HG03025 (cell line): ENCODE data around the gene MAU2.

Experiments used
- ATAC-seq: cut with Tn5 transposase; IDR thresholded peaks from one replicate; pipeline ENCODE4 v1.9.1; 2021; ENCODE audit warnings: mild to moderate bottlenecking, moderate library complexity; ENCODE audit not compliant: unreplicated experiment, low FRiP score

MAU2 gene

GRCh38 chr19:19320361-19321140 lies at the start of gene MAU2, which contains the start of gene SUGP1:
MAU2 (plus strand) TSS chr19:19320829; CDS start chr19:19320860, 31 bp downstream.
SUGP1 (minus strand) TSS chr19:19320509; CDS start chr19:19320496, 13 bp downstream.
- ATAC-seq = peak; percentile 77

GRCh38 chr19:19271828-19272599 lies 48.6 kb upstream of the MAU2 start:
- ATAC-seq = no peak

GRCh38 chr19:19274146-19274545 lies 46.5 kb upstream of the MAU2 start:
- ATAC-seq = no peak

- no peak for ATAC-seq
Measured at GRCh38 chr19:19274716-19275565, 45.7 kb upstream of the MAU2 start.

- no peak for ATAC-seq
Measured at GRCh38 chr19:19276386-19276785, 44.2 kb upstream of the MAU2 start.

GRCh38 chr19:19276851-19277250 lies 43.8 kb upstream of the MAU2 start:
- no peak for ATAC-seq

- no peak for ATAC-seq
Measured at GRCh38 chr19:19278315-19278714, 42.3 kb upstream of the MAU2 start.

- ATAC-seq = no peak
Measured at GRCh38 chr19:19279062-19279612, 41.5 kb upstream of the MAU2 start.

- no peak for ATAC-seq
Measured at GRCh38 chr19:19279853-19280252, 40.8 kb upstream of the MAU2 start.

- no peak for ATAC-seq
Measured at GRCh38 chr19:19280561-19280960, 40.1 kb upstream of the MAU2 start.

- no peak for ATAC-seq
Measured at GRCh38 chr19:19285686-19286085, 34.9 kb upstream of the MAU2 start.

GRCh38 chr19:19292607-19293006 lies 28.0 kb upstream of the MAU2 start:
- no peak for ATAC-seq

GRCh38 chr19:19294914-19295313 lies 25.7 kb upstream of the MAU2 start:
- ATAC-seq = no peak

GRCh38 chr19:19296953-19297689 lies 23.5 kb upstream of the MAU2 start:
- ATAC-seq = no peak

- no peak for ATAC-seq
Measured at GRCh38 chr19:19297759-19298158, 22.9 kb upstream of the MAU2 start.

GRCh38 chr19:19300613-19301012 lies 20.0 kb upstream of the MAU2 start:
- no peak for ATAC-seq

GRCh38 chr19:19303411-19303810 lies 17.2 kb upstream of the MAU2 start:
- ATAC-seq = no peak

- no peak for ATAC-seq
Measured at GRCh38 chr19:19304186-19304965, 16.3 kb upstream of the MAU2 start.

- no peak for ATAC-seq
Measured at GRCh38 chr19:19305066-19305465, 15.6 kb upstream of the MAU2 start.
